GM12891 (cell line): ENCODE results near the gene CRYBA2.

Experiments used
- DNase-seq: peaks from one replicate; pipeline ENCODE4 v3.0.0; 2011; ENCODE audit warnings: low spot score; ENCODE audit not compliant: insufficient read length
- FAIRE-seq: peaks from 2 replicates; lab custom pipeline; 2011; peaks lifted over from hg19 to GRCh38; lab: Jason Lieb, UNC
- PAX5 ChIP-seq: IDR thresholded peaks from 2 replicates; pipeline ENCODE4 v1.6.1; 2011; ENCODE audit warnings: low read length, moderate library complexity, mild to moderate bottlenecking; ENCODE audit not compliant: insufficient read depth, severe bottlenecking
- POLR2A ChIP-seq: IDR thresholded peaks from 2 replicates; pipeline ENCODE4 v1.6.1; 2011; ENCODE audit warnings: low read depth, low read length, control low read depth
- POLR2AphosphoS5 ChIP-seq: IDR thresholded peaks from 2 replicates; pipeline ENCODE4 v1.6.1; 2011; ENCODE audit warnings: low read depth, low read length, control low read depth
- POU2F2 ChIP-seq: IDR thresholded peaks from 2 replicates; pipeline ENCODE4 v1.6.1; 2011; ENCODE audit warnings: low read depth, mild to moderate bottlenecking, control low read depth, low read length, moderate library complexity
- SPI1 ChIP-seq: IDR thresholded peaks from 2 replicates; pipeline ENCODE4 v1.6.1; 2011; ENCODE audit warnings: low read depth, low read length, control low read depth
- TAF1 ChIP-seq: IDR thresholded peaks from 2 replicates; pipeline ENCODE4 v1.6.1; 2011; ENCODE audit warnings: low read depth, low read length, control low read depth

CRYBA2 gene

GRCh38 chr2:218999881-219000568 is 6.8 kb upstream of the CRYBA2 start:
- FAIRE-seq, result no peak
- no peak for DNase-seq
- no peak for TF ChIP-seq SPI1
- TF ChIP-seq POU2F2, result no peak
- TF ChIP-seq PAX5, result no peak
- TF ChIP-seq POLR2AphosphoS5, result no peak
- TF ChIP-seq POLR2A, result no peak
- TF ChIP-seq TAF1, result no peak

GRCh38 chr2:218999021-218999880 is 6.0 kb upstream of the CRYBA2 start:
- no peak for TF ChIP-seq POLR2A
- TF ChIP-seq POLR2AphosphoS5, result no peak
- no peak for TF ChIP-seq SPI1
- no peak for TF ChIP-seq PAX5
- TF ChIP-seq POU2F2, result no peak
- TF ChIP-seq TAF1, result no peak
- no peak for DNase-seq
- FAIRE-seq, result no peak

DNA sequence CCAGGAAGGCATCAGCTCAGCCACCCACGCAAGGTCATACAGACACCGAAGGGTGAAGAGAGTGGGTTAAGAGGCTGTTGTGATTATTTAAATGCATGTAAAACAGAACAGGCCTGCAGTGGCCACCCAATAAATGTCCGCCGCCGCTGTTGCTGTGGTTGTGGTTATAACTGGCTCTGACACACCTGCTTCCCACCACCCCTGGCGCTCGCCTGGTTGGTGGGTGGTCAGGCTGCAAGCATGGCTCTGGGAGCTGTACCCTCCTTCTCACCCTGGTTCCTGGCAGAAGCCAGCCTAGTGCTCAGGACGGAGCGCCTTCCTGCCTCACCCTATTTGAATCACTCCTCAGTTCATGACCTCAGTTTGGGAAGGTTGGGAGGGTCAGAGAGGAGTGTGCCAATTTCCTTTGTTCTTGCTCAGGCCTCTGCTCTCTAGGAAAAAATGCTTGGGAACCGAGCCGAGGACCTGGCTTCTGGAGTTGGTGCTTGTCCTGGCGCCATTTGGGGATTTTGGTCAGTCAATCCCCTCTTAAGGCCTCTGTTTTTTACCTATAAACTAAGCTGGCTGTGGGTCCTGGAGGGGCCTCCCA is 5.3 kb upstream of the CRYBA2 start:
- TF ChIP-seq TAF1 (no peak), POLR2A (no peak), SPI1 (no peak), POU2F2 (no peak), POLR2AphosphoS5 (no peak), PAX5 (no peak)
- FAIRE-seq (no peak), DNase-seq (no peak)

DNA sequence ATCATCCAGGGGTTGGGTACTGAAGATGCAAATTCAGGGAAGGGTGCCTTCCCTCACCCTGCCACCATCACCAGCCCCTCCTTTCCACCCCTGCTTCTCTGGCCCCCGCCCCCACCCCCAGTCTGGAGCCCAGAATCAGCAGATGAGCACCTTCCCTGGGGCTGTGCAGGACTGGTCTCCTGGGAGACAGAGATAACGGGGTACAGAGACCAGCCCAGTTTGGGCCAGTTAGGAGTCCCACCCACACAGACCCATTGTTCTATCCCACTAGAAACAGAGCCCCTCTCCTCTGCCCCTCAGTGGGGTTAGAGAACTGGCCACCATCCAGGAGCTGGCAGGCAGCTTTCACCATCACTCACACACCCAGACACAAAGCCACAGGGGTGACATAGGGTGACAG is 4.5 kb upstream of the CRYBA2 start:
- TF ChIP-seq POLR2AphosphoS5 (no peak), TAF1 (no peak), POLR2A (no peak)
- DNase-seq, result no peak
- no peak for FAIRE-seq

DNA sequence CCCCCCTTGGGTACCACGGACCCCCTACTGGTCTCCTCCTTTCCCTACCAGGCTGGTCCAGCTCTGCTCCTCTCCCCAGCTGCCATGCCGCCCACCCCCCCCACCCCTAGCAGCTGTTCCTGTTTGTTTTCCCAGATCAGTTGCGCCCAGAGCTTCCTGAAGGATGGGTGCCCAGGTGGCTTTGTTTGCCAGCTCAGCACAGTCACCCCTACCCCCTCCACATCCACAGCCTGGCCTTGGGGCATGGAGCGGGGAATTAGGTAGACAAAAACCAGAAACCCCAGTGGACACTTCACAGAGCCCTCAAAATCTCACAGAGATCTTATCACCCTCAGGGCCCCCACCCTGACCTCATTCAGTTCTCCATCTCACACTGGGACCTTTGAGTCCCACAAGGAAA is 3.7 kb upstream of the CRYBA2 start:
- FAIRE-seq, result no peak
- DNase-seq, result no peak
- TF ChIP-seq TAF1, result no peak
- TF ChIP-seq POLR2AphosphoS5, result no peak
- TF ChIP-seq PAX5, result no peak
- TF ChIP-seq POU2F2, result no peak
- no peak for TF ChIP-seq SPI1
- no peak for TF ChIP-seq POLR2A

DNA sequence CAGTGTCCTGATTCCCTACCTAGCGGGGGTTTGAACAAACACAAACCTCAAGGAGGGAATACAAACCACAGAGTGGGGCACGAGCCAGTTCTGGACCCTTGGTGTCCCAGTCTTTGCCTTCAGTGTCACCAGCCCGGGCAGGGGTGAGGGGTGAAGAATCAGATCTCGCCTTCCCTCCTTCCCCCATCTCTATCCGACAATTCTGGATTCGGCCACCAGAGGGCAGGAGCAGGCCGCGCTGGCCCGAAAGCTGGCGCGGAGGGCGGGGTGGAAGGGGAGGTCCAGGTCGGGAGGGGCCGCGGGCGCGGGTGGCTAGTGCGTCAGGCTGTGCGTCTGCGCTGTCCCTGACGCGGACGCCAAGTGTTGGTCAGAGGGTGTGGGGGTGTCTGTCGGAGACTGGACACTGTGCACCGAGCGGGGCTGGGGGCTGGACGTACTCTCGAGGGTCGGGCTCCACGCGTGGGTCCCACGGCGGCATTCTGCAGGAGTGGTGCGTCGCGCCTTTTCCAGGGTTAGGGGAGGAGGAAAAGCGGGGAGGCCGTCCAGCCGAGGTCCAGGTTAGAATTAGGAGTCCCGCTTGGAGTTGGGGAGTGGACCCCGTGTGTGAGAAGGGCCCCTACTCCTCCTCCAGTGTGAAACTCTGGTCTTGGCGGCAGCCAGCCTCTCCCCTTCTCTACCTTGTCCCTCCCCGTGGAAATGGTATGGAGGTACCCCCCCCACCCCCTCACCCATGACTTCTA is 2.9 kb upstream of the CRYBA2 start:
- TF ChIP-seq POLR2AphosphoS5 (no peak), PAX5 (no peak), SPI1 (no peak), POU2F2 (no peak)
- DNase-seq (peak; percentile 92), FAIRE-seq (peak; percentile 89)

DNA sequence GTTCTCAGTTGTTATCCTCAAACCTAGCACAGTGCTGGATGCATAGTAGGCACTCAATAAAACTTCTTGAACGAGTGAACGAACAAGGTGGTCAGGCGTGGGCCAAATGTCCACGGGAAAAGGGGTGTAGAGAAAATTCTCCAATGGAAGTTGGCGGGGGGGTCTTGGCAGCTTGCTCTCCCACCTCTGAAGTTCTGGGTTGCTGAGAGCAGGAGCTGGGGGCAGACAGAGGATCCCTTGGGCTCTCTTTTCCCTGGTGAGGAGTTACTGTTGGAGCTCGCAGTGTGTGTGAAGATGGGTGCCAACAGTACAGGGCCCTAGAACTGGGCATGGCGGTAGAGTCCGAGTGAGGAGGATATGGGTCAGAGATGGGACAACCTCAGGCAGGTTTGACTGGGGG is 2.3 kb upstream of the CRYBA2 start:
- FAIRE-seq (peak; percentile 31), DNase-seq (no peak)
- TF ChIP-seq POLR2A (no peak), POLR2AphosphoS5 (no peak), SPI1 (no peak), POU2F2 (no peak), PAX5 (no peak), TAF1 (no peak)

DNA sequence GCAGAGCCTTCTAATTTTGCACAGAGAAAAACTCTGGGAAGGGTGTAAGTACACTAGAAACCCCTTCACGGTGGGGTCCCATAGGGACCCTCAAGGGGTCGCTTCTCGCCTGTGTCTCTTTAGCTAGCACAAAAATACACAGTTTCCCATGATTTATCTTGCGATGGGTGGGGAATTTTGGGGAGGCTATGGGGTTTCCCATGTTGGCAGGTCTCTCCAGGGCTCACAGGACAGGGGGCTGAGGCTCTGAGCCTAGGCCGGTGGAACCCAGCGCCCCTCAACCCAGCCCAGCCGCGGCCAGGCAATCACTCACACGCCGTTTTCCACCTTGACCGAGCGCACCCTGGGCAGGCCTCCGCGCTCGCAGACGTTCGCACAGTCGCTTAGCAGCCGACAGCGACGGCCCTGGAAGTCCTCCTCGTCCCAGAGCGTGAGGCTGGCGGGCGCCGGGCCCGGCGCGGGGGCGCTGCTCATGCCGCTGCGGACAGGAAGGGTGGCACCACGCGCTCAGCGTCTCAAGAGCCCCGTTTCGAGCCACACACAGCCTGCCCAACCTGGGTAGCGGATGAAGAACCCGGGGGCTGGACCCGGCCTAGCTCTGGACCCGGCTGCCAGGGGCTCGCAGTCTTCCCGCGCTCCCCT is 398 bp downstream of the CRYBA2 start:
- TF ChIP-seq POU2F2, result no peak
- FAIRE-seq, result no peak
- no peak for DNase-seq

GRCh38 chr2:218992196-218992595 is 1.0 kb downstream of the CRYBA2 start:
- no peak for TF ChIP-seq POU2F2
- no peak for TF ChIP-seq PAX5
- TF ChIP-seq TAF1, result no peak
- no peak for TF ChIP-seq SPI1
- no peak for TF ChIP-seq POLR2A
- no peak for TF ChIP-seq POLR2AphosphoS5

More at GRCh38 chr2:218992196-218992595, 1.0 kb downstream of the CRYBA2 start:
- FAIRE-seq (no peak), DNase-seq (no peak)
